BLaER1 (cell line): ENCODE results near the gene AFAP1.
A peak's percentile ranks its signal among the peaks of the same experiment; 100 is the strongest.

Source experiments
- H3K27ac ChIP-seq: shearing (Covaris generic); formaldehyde crosslinking; 2 replicates; pipeline ENCODE4 v1.8.1; 2022
- H3K27me3 ChIP-seq: shearing (Covaris generic); formaldehyde crosslinking; 2 replicates; pipeline ENCODE4 v1.8.1; 2022
- H3K36me3 ChIP-seq: shearing (Covaris generic); formaldehyde crosslinking; 2 replicates; pipeline ENCODE4 v1.8.1; 2022
- H3K4me1 ChIP-seq: shearing (Covaris generic); formaldehyde crosslinking; 2 replicates; pipeline ENCODE4 v1.8.1; 2022
- H3K4me2 ChIP-seq: shearing (Covaris generic); formaldehyde crosslinking; 2 replicates; pipeline ENCODE4 v1.8.1; 2022
- H3K4me3 ChIP-seq: shearing (Covaris generic); formaldehyde crosslinking; 2 replicates; pipeline ENCODE4 v1.8.1; 2022
- H3K9ac ChIP-seq: shearing (Covaris generic); formaldehyde crosslinking; 2 replicates; pipeline ENCODE4 v1.8.1; 2022
- H3K9me3 ChIP-seq: shearing (Covaris generic); formaldehyde crosslinking; 2 replicates; pipeline ENCODE4 v1.8.1; 2022
- H4K20me1 ChIP-seq: shearing (Covaris generic); formaldehyde crosslinking; 2 replicates; pipeline ENCODE4 v1.8.1; 2022
- Cebpa-rat ChIP-seq: shearing (Covaris generic); IDR thresholded peaks from 2 replicates; pipeline ENCODE4 v1.8.1; 2022

AFAP1 gene

DNA sequence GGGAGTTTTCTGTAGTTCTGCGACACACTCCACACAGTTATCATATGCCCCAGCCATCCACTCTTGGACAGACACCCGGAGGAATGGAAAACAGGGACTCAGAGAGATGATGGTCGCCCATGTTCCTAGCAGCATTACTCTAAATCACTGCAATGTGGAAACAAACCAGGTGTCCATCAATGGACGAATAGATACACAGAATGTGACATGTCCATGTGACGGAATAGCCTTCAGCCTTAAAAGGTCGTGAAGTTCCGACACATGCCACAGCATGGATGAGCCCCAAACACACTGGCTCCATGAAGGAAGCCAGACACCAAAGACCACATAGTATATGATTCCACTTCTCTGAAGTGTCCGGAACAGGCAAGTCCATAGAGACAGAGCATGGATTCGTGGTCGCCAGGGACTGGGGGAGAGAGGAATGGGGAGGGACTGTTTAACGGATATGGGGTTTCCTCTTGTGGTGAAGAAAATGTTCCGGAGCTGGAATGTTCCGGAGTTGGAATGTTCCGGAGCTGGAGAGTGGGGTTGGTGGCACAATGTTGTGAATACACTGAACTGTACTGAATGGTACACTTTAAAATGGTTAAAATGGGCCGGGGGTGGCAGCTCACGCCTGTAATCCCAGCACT, 28.7 kb upstream of the AFAP1 start:
- H3K9me3 ChIP-seq: no peaks in the 10 kb centered on the region
- H3K4me3 ChIP-seq: no peak overlapping the region
- no peak for TF ChIP-seq Cebpa-rat
- no peak overlapping the region for H3K9ac ChIP-seq
- H3K27ac ChIP-seq: no peak overlapping the region
- H3K4me2 ChIP-seq: peak overlapping the region; percentile 62
- no peaks in the 10 kb centered on the region for H3K36me3 ChIP-seq
- peaks cover 70% of the 10 kb centered on the region for H3K4me1 ChIP-seq
- no peaks in the 10 kb centered on the region for H4K20me1 ChIP-seq
- H3K27me3 ChIP-seq: no peaks in the 10 kb centered on the region

DNA sequence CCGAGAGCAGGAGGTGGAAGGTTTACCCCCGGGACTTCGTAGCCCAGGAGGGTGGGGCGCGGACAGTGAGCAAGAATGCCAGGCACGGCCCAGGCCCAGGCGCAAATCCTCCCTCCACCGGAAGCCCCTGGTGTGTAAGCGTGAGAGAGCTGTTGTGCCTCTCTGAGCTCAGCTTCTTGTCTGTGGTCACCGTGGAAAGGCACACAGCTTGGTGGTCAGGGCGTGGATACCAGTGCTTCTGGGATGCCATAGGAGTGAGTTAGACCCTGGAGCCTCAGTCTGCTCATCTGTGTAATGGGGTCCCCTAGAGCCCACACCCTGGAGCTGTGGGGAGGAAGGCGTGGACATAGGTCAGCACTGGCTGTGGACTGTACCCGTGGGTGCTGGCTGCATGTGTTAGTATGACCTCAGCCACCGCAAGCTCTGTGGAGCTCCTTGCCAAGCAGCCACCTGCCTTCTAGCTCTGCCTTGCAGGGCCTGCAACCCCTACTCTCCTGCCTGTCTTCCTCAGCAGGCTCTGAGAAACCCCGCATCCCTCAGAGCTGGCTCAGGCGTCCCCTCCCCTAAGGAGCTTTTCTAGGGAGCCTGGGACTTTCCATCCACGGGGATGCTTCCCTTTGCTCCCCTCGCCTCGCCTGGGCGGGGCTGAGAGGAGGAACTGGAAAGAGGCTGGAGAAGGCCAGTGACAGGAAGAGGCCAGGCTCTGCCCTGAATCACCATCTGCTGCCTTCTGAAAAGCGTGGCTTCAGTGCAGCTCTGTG, 28.0 kb upstream of the AFAP1 start:
- peaks cover 77% of the 10 kb centered on the region for H3K4me1 ChIP-seq
- no peaks in the 10 kb centered on the region for H3K9me3 ChIP-seq
- H3K27ac ChIP-seq: no peak overlapping the region
- no peak for TF ChIP-seq Cebpa-rat
- no peaks in the 10 kb centered on the region for H3K27me3 ChIP-seq
- no peak overlapping the region for H3K9ac ChIP-seq
- H3K36me3 ChIP-seq: no peaks in the 10 kb centered on the region
- peak overlapping the region; percentile 62 for H3K4me2 ChIP-seq
- H4K20me1 ChIP-seq: no peaks in the 10 kb centered on the region
- H3K4me3 ChIP-seq: no peak overlapping the region

DNA sequence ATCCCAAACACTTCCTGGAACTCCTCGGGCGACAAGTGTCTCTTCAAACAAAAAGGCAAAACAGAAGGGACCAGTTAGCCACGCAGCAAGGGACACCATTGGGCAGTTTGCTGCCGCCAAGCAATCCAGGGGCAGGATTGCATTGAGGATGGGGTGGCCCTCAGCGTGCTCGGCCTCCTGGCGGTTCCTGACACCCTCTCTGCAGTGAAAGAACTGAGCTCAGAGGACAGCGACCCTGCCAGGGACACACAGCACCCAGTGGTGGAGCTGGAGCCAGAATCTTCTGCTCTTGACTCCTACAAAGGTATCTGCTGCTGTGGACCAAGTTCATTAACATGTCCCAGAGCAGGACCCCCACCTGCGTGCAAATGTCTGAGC, 27.4 kb upstream of the AFAP1 start:
- H4K20me1 ChIP-seq: no peaks in the 10 kb centered on the region
- H3K4me3 ChIP-seq: no peak overlapping the region
- no peaks in the 10 kb centered on the region for H3K27me3 ChIP-seq
- H3K9me3 ChIP-seq: no peaks in the 10 kb centered on the region
- no peaks in the 10 kb centered on the region for H3K36me3 ChIP-seq
- H3K9ac ChIP-seq: no peak overlapping the region
- no peak overlapping the region for H3K27ac ChIP-seq
- H3K4me2 ChIP-seq: peak overlapping the region; percentile 62
- H3K4me1 ChIP-seq: peaks cover 80% of the 10 kb centered on the region
- TF ChIP-seq Cebpa-rat: no peak

GRCh38 chr4:7966281-7967062, 26.8 kb upstream of the AFAP1 start:
- H3K27me3 ChIP-seq: no peaks in the 10 kb centered on the region
- H3K9me3 ChIP-seq: no peaks in the 10 kb centered on the region
- H4K20me1 ChIP-seq: no peaks in the 10 kb centered on the region
- no peak overlapping the region for H3K27ac ChIP-seq
- no peak overlapping the region for H3K4me2 ChIP-seq
- no peak for TF ChIP-seq Cebpa-rat
- no peaks in the 10 kb centered on the region for H3K36me3 ChIP-seq
- H3K4me1 ChIP-seq: peaks cover 80% of the 10 kb centered on the region
- no peak overlapping the region for H3K4me3 ChIP-seq
- no peak overlapping the region for H3K9ac ChIP-seq

DNA sequence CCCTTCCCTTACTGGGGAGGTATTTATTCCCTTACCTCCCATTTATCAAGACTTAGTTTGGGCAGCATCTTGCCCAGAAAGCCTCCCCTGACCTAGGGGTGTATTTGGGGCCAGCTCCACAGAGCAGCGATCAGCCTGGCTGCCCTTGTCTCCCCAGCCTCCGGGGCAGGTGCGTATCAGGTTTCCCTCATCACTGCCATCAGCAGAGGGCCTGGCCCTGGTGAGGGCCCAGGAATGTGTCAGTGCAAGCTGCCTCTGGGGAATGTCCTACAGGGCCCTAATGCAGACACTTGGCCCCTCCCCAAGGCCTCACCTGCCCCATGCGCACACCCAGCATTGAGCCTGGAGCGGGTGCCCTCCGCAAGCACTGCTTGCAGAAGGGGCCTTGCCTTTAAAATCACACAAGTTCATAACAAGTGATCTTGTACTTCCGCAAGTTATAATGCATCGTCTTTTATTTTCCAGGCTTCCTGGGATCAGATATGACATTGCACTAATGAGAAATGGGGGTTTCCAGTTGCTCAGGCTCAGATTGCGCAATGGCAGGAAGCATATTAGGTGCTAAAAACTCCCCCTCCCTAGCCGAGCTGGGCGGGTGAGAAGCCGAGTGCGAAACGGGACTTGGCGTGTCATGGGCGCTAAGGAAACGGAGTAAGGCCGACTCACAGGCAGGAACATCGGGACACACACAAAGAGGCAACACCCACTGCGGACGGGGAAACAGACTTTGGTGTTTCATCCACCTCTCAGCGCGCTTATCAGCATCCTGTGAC, 25.4 kb upstream of the AFAP1 start:
- no peaks in the 10 kb centered on the region for H3K9me3 ChIP-seq
- no peak overlapping the region for H3K27ac ChIP-seq
- H3K4me2 ChIP-seq: no peak overlapping the region
- no peak overlapping the region for H3K9ac ChIP-seq
- peaks cover 6% of the 10 kb centered on the region; the same call in 1 of the 2 replicates for H4K20me1 ChIP-seq
- H3K36me3 ChIP-seq: no peaks in the 10 kb centered on the region
- H3K4me1 ChIP-seq: peaks cover 80% of the 10 kb centered on the region
- TF ChIP-seq Cebpa-rat: peak; percentile 93
- no peaks in the 10 kb centered on the region for H3K27me3 ChIP-seq
- H3K4me3 ChIP-seq: no peak overlapping the region

DNA sequence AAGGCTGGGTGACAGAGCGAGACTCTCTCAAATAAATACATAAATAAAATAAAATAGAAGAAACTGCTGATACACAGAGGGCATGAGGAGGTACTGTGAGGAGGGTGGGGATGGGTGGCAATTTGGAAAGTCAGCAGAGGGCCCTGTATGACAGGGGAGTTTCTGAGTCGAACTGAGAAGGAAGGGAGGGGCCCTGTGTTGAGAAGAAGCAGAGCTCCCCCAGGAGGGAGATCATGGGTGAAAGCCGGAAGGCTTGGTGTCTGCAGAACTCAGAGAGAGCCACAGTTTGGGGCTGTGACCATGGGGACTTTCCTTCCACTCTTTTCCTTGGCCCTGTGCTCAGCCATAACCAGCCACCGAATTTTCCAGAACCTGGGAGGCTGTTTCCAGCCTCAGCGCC, 24.8 kb upstream of the AFAP1 start:
- Histone ChIP-seq H3K27ac (no peak overlapping the region), H4K20me1 (peaks cover 12% of the 10 kb centered on the region; the same call in 1 of the 2 replicates), H3K27me3 (no peaks in the 10 kb centered on the region), H3K4me2 (no peak overlapping the region), H3K9ac (no peak overlapping the region), H3K4me3 (no peak overlapping the region), H3K4me1 (peaks cover 80% of the 10 kb centered on the region), H3K9me3 (no peaks in the 10 kb centered on the region), H3K36me3 (no peaks in the 10 kb centered on the region)
- no peak for TF ChIP-seq Cebpa-rat

DNA sequence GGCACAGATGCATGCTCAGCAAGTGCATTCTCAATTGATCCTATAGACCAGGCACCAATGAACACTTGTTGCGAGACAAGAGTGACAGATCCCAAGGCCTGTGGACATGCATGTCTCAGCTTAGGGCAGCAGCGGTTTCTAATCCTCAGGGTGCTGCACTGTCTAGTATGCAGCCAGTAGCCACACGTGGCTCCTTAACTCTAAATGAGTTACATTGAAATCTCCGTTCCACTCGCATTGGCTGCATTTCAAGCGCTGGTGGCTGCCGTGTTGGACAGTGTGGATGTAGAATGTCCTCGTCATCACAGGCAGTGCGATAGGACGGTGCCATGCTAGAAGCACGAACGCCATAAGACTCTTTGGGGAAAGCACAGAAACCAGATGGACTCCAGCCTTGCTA, 24.0 kb upstream of the AFAP1 start:
- no peak for TF ChIP-seq Cebpa-rat
- Histone ChIP-seq H3K4me2 (peak overlapping the region; percentile 66), H3K9me3 (no peaks in the 10 kb centered on the region), H4K20me1 (peaks cover 13% of the 10 kb centered on the region; the same call in 1 of the 2 replicates), H3K27ac (no peak overlapping the region), H3K4me1 (peaks cover 83% of the 10 kb centered on the region), H3K36me3 (no peaks in the 10 kb centered on the region), H3K9ac (no peak overlapping the region), H3K27me3 (no peaks in the 10 kb centered on the region), H3K4me3 (no peak overlapping the region)

DNA sequence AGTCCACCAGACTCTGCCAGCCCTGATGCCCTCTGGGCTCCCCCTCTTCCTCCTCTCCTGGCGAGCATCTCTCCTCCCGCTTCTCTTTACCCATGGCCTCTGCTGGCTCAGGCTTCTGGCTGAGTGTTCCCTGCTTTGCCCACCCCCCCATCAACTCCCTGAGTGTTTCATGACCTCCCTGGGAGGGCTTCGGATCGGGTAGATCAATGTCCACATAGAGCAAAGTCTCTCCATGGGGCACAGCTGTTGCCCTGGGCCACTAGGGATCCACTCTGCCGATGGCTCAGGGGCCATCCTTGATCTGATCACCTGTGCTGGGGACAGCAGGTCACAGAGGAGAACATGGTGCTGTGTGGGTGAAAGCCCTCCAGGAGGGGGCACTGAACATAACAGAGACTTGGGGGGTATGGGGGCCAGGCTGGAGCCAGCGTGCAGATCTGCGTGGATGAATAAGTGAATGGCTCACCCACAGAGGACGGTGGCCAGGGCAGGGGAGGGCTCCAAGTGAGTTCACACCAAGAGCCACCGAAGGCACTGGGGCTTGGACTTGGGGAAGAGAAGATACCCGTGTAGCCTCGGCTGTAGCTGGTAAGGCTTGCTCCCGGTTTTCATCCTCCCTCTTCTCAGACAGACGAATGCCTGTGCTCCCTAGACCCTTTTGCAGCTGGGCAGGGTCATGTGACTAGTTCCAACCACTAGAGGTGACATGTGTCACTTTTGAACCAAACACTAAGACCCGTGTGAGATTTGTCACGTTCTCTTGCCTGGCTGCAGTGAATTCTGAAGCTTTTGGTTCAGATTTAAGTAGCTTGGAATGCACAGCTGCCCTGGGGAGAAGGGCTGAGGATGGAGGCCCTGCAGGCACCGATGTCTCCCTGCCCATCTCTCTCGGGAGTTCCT, 23.2 kb upstream of the AFAP1 start:
- H3K27me3 ChIP-seq: no peaks in the 10 kb centered on the region
- H3K9ac ChIP-seq: no peak overlapping the region
- no peak overlapping the region for H3K4me3 ChIP-seq
- H3K4me1 ChIP-seq: peaks cover 75% of the 10 kb centered on the region
- H3K9me3 ChIP-seq: no peaks in the 10 kb centered on the region
- H4K20me1 ChIP-seq: peaks cover 13% of the 10 kb centered on the region; the same call in 1 of the 2 replicates
- peak overlapping the region; percentile 66 for H3K4me2 ChIP-seq
- H3K36me3 ChIP-seq: no peaks in the 10 kb centered on the region
- no peak for TF ChIP-seq Cebpa-rat
- H3K27ac ChIP-seq: no peak overlapping the region
